Hippocampal formation (tissue), 2 donors: ENCODE results near the gene TBL1X.
A peak's percentile ranks its signal among the peaks of the same experiment; 100 is the strongest.

Experiments
- DNase-seq, 2 donors: peaks; one replicate each; lab custom pipeline; 2025; lab: John Stamatoyannopoulos, UW

The TBL1X gene

GRCh38 chrX:9628779-9629493 is 164.1 kb downstream of the TBL1X start:
- DNase-seq: no peak

- DNase-seq: no peak
These were observed 169.7 kb downstream of the TBL1X start for GRCh38 chrX:9634551-9634950.

GRCh38 chrX:9635368-9635767 is 170.5 kb downstream of the TBL1X start:
- DNase-seq: peak in 1 of 2 donors; percentile 5

GRCh38 chrX:9635803-9636202 is 170.9 kb downstream of the TBL1X start:
- no peak for DNase-seq

GRCh38 chrX:9638871-9639270 is 174.0 kb downstream of the TBL1X start:
- DNase-seq: no peak

GRCh38 chrX:9642270-9642995 is 177.6 kb downstream of the TBL1X start:
- no peak for DNase-seq

- no peak for DNase-seq
These were observed 178.9 kb downstream of the TBL1X start for GRCh38 chrX:9643807-9644206.

- no peak for DNase-seq
These were observed 179.5 kb downstream of the TBL1X start for GRCh38 chrX:9644335-9644734.

GRCh38 chrX:9646471-9647224 is 181.8 kb downstream of the TBL1X start:
- DNase-seq: no peak

- DNase-seq: no peak
These were observed 182.6 kb downstream of the TBL1X start for GRCh38 chrX:9647431-9647830.

GRCh38 chrX:9650091-9650490 is 185.2 kb downstream of the TBL1X start:
- DNase-seq: peak in 1 of 2 donors; percentile 9

GRCh38 chrX:9651737-9652136 is 186.9 kb downstream of the TBL1X start:
- no peak for DNase-seq

GRCh38 chrX:9654929-9655328 is 190.1 kb downstream of the TBL1X start:
- no peak for DNase-seq

- no peak for DNase-seq
These were observed 191.4 kb downstream of the TBL1X start for GRCh38 chrX:9656277-9656676.

GRCh38 chrX:9656871-9657270 is 192.0 kb downstream of the TBL1X start:
- no peak for DNase-seq

GRCh38 chrX:9657590-9658256 is 192.9 kb downstream of the TBL1X start:
- DNase-seq: no peak

GRCh38 chrX:9658409-9658808 is 193.6 kb downstream of the TBL1X start:
- no peak for DNase-seq

GRCh38 chrX:9659571-9660195 is 194.8 kb downstream of the TBL1X start:
- no peak for DNase-seq

- DNase-seq: no peak
These were observed 197.3 kb downstream of the TBL1X start for GRCh38 chrX:9662148-9662547.

GRCh38 chrX:9663216-9663615 is 198.4 kb downstream of the TBL1X start:
- no peak for DNase-seq

- DNase-seq: no peak
These were observed 199.4 kb downstream of the TBL1X start for GRCh38 chrX:9664224-9664623.

- no peak for DNase-seq
These were observed 200.3 kb downstream of the TBL1X start for GRCh38 chrX:9665113-9665512.
